ENCODE results near the gene CASTOR2.
"Not testable (repeated sequence)": the region's sequence is repeated elsewhere in the genome, so short reads cannot be mapped to it uniquely, and the experiment has no call there.

DNA sequence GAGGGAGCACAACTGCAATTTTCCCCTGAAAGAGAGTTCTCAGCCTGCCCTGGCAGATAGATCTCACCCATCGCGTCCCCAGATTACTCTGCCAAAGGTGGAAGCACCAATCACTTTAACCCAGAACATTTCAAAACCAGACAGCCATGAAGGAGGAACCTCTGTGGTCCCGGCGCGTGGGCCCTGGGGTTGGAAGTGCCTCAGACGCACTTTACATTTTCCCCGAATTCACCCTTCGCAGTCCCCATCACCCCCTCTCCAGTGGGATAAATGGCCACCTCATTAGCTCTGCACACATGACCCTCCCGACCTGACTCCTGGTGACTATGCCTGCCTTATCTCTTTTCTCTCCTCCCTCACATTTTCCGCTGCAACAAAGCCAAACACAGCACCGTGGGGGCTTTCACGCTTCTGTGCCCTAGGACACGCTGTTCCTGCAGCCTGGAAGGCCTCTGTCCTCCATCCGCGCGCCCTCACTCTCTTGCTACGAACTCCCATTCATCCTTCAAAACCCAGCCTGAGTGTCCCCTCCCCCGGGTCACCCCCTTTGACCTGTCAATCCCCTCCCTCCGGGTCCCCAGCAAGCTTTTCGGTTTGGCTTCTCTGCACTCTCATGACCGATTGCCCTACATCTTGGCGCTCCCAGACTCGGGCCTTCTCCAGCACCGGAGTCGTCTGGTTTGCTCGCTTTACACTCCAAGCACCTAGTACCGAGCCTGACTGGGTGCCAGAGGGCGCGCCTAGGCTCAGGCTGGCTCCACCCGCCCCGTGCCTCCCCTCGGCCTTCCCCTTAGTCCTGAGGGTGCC, 598 bp upstream of the CASTOR2 start:
- not testable (repeated sequence) for TF ChIP-seq CTCF (conservative IDR thresholded peaks at IDR 0.05; ENCODE audit: low read length); EZH2phosphoT487 (IDR thresholded peaks at IDR 0.05; ENCODE audit: borderline replicate concordance)

All from Loucy (cell line).